GM21576 (cell line): ENCODE results near the gene FOXG1.

Experiments used
- ATAC-seq: cut with Tn5 transposase; IDR thresholded peaks from one replicate; pipeline ENCODE4 v1.9.1; 2021; ENCODE audit warnings: mild to moderate bottlenecking, moderate library complexity; ENCODE audit not compliant: unreplicated experiment

Gene FOXG1

GRCh38 chr14:28766469-28766955 lies at the start of gene FOXG1:
TSS of gene FOXG1 (plus strand) at chr14:28766787. CDS start at chr14:28767280, 493 bp downstream.
- no peak for ATAC-seq

- ATAC-seq: no peak
Measured at GRCh38 chr14:28719130-28719529, 47.5 kb upstream of the FOXG1 start.

GRCh38 chr14:28731358-28731757 lies 35.2 kb upstream of the FOXG1 start:
- no peak for ATAC-seq

- ATAC-seq: no peak
Measured at GRCh38 chr14:28742171-28742846, 24.3 kb upstream of the FOXG1 start.

GRCh38 chr14:28744126-28744525 lies 22.5 kb upstream of the FOXG1 start:
- no peak for ATAC-seq

GRCh38 chr14:28745176-28745575 lies 21.4 kb upstream of the FOXG1 start:
- ATAC-seq: no peak

- ATAC-seq: no peak
Measured at GRCh38 chr14:28746247-28746646, 20.3 kb upstream of the FOXG1 start.

GRCh38 chr14:28751467-28752058 lies 15.0 kb upstream of the FOXG1 start:
- ATAC-seq: no peak

- no peak for ATAC-seq
Measured at GRCh38 chr14:28754209-28754985, 12.2 kb upstream of the FOXG1 start.

GRCh38 chr14:28755198-28755815 lies 11.3 kb upstream of the FOXG1 start:
- no peak for ATAC-seq

- ATAC-seq: no peak
Measured at GRCh38 chr14:28755884-28756268, 10.7 kb upstream of the FOXG1 start.

- no peak for ATAC-seq
Measured at GRCh38 chr14:28756269-28756883, 10.2 kb upstream of the FOXG1 start.

- no peak for ATAC-seq
Measured at GRCh38 chr14:28756884-28757570, 9.6 kb upstream of the FOXG1 start.

GRCh38 chr14:28757786-28758185 lies 8.8 kb upstream of the FOXG1 start:
- ATAC-seq: no peak

GRCh38 chr14:28758253-28758884 lies 8.2 kb upstream of the FOXG1 start:
- no peak for ATAC-seq

- ATAC-seq: no peak
Measured at GRCh38 chr14:28758885-28759652, 7.5 kb upstream of the FOXG1 start.

- no peak for ATAC-seq
Measured at GRCh38 chr14:28759653-28760313, 6.8 kb upstream of the FOXG1 start.

GRCh38 chr14:28760431-28760996 lies 6.1 kb upstream of the FOXG1 start:
- no peak for ATAC-seq
